Stimulated activated CD8-positive, alpha-beta memory T cell treated with anti-CD3 and anti-CD28 coated beads, Interleukin-4, amount 100 ng/mL, for 24 hours (primary cell): ENCODE measurements around the gene DNMT1.
"Not testable (repeated sequence)": the region's sequence is repeated elsewhere in the genome, so short reads cannot be mapped to it uniquely, and the experiment has no call there.

Experiments
- DNase-seq: peaks from one replicate; pipeline ENCODE4 v3.0.0-alpha.2; 2020; ENCODE audit warnings: low read depth

DNMT1 gene

GRCh38 chr19:10183926-10184325 lies 10.8 kb downstream of the DNMT1 start:
- no peak for DNase-seq

- DNase-seq = no peak
Observed at GRCh38 chr19:10182847-10183246, 11.9 kb downstream of the DNMT1 start.

- no peak for DNase-seq
Observed at GRCh38 chr19:10182076-10182475, 12.7 kb downstream of the DNMT1 start.

GRCh38 chr19:10180459-10180858 lies 14.3 kb downstream of the DNMT1 start:
- DNase-seq = no peak

GRCh38 chr19:10180024-10180423 lies 14.7 kb downstream of the DNMT1 start:
- DNase-seq = not testable (repeated sequence)

DNA sequence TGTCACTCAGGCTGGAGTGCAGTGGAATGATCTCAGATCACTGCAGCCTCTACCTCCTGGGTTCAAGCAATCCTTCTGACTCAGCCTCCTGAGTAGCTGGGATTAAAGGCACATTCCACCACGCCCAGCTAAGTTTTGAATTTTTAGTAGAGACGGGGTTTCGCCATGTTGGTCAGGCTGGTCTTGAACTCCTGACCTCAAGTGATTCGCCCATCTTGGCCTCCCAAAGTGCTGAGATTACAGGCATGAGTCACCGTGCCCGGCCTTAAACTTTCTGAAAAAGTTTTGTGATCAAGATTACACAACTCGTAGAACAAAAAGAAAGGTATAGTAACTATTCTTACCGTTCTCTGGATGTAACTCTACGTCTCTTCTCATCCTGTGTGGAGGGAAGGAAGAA lies 21.2 kb downstream of the DNMT1 start:
- no peak for DNase-seq

DNA sequence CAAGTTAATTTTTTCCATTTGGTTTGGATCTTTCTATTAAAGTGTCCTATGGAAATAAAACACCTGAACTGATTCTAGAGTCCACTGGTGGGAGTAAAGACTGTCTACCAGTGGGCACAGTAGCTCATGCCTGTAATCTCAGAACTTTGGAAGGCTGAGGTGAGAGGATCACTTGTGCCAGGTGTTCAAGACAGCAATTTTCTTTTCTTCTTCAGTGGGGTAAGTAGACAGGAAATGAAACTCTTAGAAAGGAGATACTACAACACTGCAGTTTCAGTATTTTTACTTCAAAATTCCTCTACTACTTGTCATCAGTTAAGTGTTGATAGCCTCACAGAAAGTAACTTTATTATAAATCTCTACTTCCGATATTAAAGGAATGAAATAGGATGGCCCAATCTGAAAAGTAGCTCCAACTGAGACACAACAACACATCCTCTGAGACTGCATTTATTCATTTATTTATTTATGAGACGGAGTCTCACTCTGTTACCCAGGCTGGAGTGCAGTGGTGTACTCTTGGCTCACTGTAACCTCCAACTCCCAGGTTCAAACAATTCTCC lies 26.3 kb downstream of the DNMT1 start:
- DNase-seq = no peak

- no peak for DNase-seq
Observed at GRCh38 chr19:10167459-10167858, 27.3 kb downstream of the DNMT1 start.

DNA sequence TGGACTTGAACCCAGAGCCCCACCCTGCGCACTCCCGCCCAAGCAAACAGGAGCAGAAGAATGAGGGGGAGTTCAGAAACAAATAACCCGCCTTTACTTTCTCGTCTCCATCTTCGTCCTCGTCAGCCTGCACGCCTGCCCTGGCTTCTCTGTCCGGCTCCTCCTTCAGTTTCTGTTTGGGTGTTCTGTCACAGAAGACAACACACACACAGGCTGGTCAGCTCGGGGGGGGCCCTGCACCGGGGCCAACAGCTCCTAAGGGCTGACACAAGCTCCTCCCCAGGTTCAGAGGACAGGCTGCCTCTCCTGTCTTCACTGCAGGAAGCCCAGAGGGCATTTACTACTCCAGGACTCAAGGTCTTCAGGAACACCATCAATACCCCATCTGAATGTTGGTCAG lies 28.3 kb downstream of the DNMT1 start:
- DNase-seq = not testable (repeated sequence)

DNA sequence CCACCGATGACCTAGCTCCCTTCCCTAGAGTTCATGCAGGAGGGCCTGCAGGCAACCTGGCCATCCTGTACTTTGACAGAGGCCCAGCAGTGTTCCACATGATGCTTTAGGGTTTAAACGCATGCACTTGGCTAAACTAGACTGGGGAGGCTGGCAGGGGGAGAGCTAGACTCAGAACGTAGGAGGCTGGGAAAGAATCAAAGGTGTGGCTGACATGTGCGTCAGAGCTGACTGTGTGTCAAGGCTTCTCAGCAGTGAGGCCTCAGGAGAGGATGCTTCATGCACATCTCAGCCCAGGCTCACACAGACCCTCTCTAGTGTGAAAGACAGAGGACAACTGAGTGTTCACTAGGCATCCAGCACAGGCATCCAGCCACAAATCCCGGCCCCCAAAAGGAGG lies 28.7 kb downstream of the DNMT1 start:
- no peak for DNase-seq

DNA sequence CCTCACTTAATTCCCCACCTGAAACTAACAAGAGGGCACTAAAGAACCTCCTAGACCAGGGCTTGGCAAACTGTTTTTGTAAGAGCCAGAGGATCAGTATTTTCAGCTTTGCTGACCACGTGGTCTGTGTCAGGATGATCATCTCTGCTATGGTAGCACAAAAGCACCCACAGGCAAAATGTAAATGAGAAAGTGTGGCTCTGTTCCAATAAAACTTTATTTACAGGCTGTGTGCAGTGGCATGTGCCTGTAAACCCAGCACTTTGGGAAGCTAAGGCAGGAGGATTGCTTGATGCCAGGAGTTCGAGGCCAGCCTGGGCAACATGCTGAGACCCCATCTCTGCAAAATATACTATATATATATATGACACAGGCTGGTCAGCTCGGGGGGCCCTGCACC lies 31.2 kb downstream of the DNMT1 start:
- no peak for DNase-seq

DNA sequence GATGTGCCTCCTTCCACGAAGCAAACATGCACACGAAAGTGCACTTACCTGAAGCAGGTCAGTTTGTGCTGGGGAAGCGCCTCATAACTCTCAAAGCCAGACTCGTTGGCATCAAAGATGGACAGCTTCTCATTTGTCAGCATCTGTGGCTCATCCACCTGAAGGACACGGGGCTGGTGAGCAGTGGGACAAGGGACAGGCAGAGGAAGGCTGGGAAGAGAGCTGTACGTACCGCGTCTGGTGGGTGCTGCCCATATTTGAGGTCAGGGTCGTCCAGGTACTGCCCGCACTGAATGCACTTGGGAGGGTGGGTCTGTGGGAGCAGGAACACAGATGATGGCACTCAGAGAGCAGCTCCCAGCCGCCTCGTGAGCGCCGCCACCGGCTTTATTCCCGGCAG lies 35.1 kb downstream of the DNMT1 start:
- DNase-seq = no peak

DNA sequence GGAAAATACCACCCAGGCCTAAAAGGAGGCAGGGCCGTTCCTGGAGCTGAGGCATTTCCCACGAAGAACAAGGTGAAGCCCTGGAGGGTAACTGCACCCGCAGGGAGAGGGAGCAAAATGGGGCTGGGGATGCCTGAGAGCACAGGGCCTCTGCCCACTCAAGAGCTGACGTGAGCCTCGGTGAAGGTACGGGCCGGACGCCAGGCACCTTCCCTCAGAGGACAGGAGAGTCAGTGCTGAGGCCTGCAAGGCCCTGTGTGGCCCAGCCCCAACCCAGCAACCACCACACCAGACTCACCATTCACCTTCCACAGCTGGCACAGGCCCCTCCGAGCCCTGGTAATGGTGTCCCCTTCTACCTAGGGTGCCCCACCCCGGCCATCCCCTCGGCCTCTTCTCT lies 36.3 kb downstream of the DNMT1 start:
- DNase-seq = no peak

DNA sequence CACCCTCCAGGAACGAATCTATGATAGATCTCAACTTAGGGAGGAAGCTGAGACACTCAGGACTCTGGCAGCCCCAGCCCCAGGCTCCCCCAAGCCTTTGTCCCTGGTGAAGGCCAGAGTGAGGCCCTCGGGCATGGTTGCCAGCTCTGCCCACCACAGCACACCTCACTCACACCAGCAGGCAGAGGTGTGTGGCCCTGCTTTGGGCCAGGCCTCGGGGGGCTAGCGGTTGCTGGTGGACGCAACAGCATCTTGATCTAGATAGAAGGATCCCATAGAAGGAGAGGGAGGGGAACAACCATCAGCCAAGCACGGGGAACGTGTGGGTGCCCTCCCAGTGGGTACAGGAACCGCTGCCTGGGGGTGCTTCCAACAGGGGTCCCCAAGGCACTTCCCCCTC lies 36.7 kb downstream of the DNMT1 start:
- DNase-seq = no peak

DNA sequence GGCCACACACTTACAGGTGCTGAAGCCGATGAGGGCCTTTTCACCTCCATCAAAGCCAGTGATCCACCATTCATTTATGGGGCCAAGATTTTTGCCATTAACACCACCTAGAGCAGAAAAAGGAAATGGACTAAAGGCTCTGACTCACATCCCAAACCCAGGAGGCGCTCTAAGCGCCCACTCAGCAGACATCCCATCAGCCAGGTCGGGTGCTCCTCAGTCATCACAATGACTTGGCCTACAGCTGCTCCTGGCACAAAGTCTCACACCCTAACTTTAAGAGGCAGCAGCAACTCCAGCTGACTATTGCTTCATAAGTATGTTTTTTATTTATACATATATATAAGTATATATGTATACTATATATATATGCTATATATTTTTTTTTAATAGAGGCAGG lies 38.9 kb downstream of the DNMT1 start:
- no peak for DNase-seq

- DNase-seq = no peak
Observed at GRCh38 chr19:10152100-10152499, 42.7 kb downstream of the DNMT1 start.

DNA sequence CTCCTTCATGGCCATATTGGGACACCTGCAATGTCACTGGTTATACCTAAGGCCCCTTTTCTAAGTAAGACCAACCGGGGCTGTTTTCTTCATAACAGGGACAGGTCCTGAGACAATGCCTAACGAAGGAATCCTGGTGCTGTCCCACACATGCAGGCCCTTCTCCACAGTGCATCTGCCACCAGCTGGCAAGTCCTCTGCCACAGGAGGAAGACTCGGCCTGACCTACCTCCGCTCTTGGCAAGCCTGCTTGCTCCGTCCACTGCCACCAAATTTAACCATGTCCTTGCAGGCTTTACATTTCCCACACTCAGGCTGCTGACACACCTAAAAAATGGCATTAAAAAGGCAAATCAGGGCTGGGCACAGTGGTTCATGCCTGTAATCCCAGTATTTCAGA lies 43.2 kb downstream of the DNMT1 start:
- no peak for DNase-seq

- DNase-seq = no peak
Observed at GRCh38 chr19:10149427-10149826, 45.3 kb downstream of the DNMT1 start.

- no peak for DNase-seq
Observed at GRCh38 chr19:10146142-10146541, 48.6 kb downstream of the DNMT1 start.

DNA sequence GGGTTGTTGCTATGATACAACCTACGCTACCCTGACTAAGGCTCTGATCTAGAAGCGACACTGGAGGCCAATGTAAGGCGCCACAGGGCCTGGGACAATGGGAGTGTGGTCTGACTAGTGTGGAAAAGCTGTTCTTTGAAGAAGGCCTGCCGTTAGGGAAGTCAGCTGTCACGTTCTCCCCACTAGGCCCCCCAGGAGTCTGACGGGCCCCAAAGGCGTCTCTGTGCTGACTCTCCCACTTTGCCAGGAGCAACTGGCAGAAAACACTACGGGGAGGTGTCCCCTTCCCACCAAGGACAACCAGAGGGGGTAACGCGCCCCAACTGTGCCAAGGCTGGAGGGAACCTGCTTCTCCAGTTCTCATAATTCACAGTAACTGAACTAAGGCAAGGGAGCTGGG lies 49.7 kb downstream of the DNMT1 start:
- DNase-seq = no peak

DNA sequence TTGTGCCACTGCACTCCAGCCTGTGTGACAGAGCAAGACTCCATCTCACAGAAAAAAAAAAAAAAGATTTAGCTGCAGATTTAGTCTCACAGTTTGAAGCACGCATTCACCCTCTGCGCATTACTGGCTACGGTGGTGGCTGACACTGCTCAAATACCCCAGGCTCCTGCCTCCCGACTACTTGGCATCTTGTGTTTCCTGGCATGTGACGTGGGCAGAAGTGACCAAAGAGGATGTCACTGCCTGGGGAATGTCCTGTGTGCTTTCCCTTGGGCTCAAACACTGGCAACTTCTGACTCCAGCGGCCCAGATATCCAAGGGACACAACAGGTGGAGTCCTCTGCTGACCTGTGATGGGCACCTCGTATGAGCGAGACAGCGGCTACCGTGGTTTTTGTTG lies 50.4 kb downstream of the DNMT1 start:
- no peak for DNase-seq

DNA sequence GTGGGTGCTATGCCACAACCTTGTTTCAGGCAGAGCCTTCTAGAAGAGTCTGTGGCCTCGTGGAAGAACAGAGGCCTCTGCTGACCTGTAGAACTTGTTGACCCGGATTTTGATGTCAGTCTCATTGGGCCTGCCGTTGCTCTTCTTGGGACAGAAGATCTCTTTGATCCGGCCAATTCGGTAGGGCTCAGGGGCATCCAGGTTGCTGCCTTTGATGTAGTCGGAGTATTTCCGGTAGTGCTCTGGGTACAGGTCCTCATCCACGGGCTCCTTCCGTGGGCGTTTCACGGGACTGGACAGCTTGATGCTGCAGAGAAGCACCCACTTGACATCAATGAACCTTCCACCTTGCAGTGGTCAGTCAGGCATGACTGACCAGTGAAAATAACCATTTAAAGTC lies 51.1 kb downstream of the DNMT1 start:
- no peak for DNase-seq

DNA sequence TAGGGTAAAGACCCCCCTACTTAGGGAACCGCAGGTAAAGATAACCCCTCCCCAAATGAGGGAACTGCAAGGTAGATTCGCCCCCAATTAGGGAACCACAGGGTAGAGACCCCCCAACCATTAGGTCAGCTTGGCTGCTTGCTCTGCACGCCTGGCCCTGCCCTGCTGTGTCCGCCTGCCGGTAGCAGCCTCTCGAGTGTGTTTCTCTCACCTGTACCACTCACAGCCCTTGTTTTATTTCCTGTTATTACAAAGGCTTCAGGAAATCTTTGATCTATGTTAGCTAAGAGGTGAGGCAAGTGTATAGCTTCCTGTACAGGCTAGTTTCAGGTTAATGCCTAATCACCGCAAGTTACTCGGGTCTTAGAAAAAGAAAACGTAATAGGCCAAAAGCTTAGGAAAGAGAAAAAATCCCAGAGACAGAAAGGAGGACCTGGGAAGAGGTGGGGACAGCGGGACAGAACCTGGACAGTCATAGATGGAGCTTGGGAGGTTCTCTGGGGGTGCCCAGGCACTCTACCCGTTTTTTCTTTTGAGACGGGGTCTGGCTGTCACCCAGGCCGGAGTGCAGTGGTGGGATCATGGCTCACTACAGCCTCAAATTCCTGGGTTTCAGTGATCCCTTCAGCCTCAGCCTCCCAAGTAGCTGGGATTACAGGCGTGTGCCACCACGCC lies 51.9 kb downstream of the DNMT1 start:
- no peak for DNase-seq

DNA sequence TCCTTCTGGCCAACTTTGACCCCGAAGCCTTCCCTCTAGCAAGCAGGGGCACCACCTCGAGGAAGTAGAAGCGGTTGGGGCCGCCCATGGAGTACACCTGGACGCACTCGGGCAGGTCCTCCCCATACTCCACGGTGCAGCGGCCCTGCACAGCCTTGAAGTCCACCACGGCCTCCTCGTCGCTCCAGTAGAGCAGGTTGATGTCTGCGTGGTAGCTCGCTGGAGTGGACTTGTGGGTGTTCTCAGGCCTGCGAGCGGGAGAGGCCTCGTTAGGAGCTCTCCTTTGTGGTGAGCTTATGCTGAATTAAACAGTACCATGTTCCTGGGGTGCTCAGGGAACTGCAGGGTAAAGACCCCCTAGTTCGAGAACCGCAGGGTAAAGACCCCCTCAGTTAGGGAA lies 52.8 kb downstream of the DNMT1 start:
- DNase-seq = no peak
